ENCODE data around the gene PCK2. TPM values are rescaled to one million over a fixed set of nuclear protein-coding genes. Genes with fewer than 3 reads are reported as not detected.

PCK2 gene
- total RNA-seq, 1 donor from 2014 or later: 126 TPM

DNA sequence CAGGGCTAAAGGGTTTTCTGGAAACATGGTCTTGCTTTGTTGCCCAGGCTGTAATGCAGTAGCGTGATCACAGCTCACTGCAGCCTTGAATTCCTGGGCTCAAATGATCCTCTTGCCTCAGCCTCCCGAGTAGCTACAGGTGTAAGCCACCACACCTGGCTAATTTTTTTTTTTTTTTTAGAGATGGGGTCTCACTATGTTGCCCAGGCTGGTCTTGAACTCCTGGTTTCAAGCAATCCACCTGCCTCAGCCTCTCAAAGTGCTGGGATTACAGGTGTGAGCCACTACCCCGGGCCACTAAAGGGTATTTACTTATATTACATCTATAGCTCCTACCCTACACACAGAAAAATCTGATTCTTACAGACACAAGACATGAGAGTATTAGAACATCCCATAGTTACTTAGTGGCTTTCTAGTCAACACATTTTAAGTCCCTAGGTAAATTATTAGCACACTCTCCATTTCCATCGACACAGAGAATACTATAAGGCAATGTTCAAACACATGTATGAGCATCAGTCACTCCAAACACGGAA lies 14.3 kb downstream of the PCK2 start:
- TF ChIP-seq, protein P1, sequence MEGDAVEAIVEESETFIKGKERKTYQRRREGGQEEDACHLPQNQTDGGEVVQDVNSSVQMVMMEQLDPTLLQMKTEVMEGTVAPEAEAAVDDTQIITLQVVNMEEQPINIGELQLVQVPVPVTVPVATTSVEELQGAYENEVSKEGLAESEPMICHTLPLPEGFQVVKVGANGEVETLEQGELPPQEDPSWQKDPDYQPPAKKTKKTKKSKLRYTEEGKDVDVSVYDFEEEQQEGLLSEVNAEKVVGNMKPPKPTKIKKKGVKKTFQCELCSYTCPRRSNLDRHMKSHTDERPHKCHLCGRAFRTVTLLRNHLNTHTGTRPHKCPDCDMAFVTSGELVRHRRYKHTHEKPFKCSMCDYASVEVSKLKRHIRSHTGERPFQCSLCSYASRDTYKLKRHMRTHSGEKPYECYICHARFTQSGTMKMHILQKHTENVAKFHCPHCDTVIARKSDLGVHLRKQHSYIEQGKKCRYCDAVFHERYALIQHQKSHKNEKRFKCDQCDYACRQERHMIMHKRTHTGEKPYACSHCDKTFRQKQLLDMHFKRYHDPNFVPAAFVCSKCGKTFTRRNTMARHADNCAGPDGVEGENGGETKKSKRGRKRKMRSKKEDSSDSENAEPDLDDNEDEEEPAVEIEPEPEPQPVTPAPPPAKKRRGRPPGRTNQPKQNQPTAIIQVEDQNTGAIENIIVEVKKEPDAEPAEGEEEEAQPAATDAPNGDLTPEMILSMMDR (IDR thresholded peaks at IDR 0.05): no peak
- Mint-ChIP-seq H3K4me1 (ENCODE audit: low read depth) (peaks cover 14% of the 10 kb centered on the region), H3K27me3 (ENCODE audit: low read depth) (no peaks in the 10 kb centered on the region), H3K36me3 (ENCODE audit: low read depth) (peaks cover 7% of the 10 kb centered on the region), H3K4me3 (ENCODE audit: unreplicated experiment) (no peak overlapping the region), H3K27ac (ENCODE audit: unreplicated experiment) (peak overlapping the region; percentile 74), H3K9me3 (ENCODE audit: low read depth) (no peaks in the 10 kb centered on the region)
- no peak for DNase-seq (ENCODE audit: low spot score)

DNA sequence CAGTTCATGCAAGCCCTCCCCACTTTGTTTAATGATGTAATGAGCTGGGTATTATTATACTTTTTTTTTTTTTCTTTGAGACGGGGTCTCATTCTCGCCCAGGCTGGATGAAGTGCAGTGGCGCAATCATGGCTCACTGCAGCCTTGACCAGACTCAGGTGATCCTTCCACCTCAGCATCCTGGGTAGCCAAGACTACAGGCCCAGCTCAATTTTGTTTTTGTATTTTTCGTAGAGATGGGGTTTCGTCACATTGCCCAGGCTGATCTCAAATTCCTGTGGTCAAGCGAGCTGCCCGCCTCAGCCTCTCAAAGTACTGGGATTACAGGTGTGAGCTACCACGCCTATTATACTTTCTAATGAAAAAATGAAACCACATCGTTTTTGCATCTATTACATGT lies 15.9 kb downstream of the PCK2 start:
- no peak for DNase-seq (ENCODE audit: low spot score)
- Mint-ChIP-seq H3K27me3 (ENCODE audit: low read depth) (no peaks in the 10 kb centered on the region), H3K9me3 (ENCODE audit: low read depth) (no peaks in the 10 kb centered on the region), H3K4me1 (ENCODE audit: low read depth) (peaks cover 18% of the 10 kb centered on the region), H3K27ac (ENCODE audit: unreplicated experiment) (no peak overlapping the region), H3K4me3 (ENCODE audit: unreplicated experiment) (no peak overlapping the region), H3K36me3 (ENCODE audit: low read depth) (peaks cover 1% of the 10 kb centered on the region)
- TF ChIP-seq, protein P1 (IDR thresholded peaks at IDR 0.05): no peak

DNA sequence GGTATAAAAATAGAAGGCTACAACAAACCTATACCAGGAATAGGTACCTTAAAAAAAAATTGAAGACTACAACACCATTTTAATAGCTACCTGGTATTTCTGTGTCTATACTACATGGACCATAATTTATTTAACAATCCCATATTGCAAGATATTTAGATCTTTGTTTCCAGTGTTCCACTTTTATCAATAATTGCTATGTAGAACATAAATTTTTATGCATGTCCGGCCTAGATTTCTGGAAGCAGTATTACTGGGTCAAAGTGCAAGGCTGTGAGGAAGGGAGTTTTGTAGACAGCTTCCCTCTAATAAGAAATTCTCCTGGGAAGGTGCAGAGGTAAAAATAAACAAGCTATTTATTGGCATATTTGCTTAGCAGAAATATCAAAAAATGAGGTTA lies 16.4 kb downstream of the PCK2 start:
- H3K4me3 Mint-ChIP-seq (ENCODE audit: unreplicated experiment): no peak overlapping the region
- no peak for DNase-seq (ENCODE audit: low spot score)
- no peaks in the 10 kb centered on the region for H3K9me3 Mint-ChIP-seq (ENCODE audit: low read depth)
- TF ChIP-seq, protein P1 (IDR thresholded peaks at IDR 0.05): no peak
- no peaks in the 10 kb centered on the region for H3K36me3 Mint-ChIP-seq (ENCODE audit: low read depth)
- peaks cover 22% of the 10 kb centered on the region for H3K4me1 Mint-ChIP-seq (ENCODE audit: low read depth)
- no peak overlapping the region for H3K27ac Mint-ChIP-seq (ENCODE audit: unreplicated experiment)
- no peaks in the 10 kb centered on the region for H3K27me3 Mint-ChIP-seq (ENCODE audit: low read depth)

DNA sequence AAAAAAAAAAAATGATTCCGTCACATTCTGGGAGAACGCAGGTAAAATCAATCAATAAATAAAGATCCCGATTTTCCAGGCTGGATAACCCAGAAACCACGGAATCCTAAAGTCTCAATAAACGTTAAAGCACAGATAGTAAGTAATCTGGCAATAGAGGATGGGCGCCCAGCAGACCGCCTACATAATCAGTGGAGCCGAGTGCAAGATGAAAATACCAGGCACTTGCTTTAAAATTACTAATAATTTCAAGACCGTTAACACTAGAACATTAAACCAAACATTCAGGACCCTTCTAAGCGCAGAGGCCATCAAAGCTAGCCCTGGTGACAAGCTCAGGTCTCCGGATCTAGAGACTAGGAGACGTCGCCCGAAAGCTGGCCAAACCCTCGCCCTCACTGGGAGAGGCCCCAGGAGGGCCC lies 19.3 kb downstream of the PCK2 start:
- no peak for DNase-seq (ENCODE audit: low spot score)
- Mint-ChIP-seq H3K27ac (ENCODE audit: unreplicated experiment) (peak overlapping the region; percentile 99), H3K27me3 (ENCODE audit: low read depth) (no peaks in the 10 kb centered on the region), H3K4me3 (ENCODE audit: unreplicated experiment) (peak overlapping the region; percentile 93), H3K36me3 (ENCODE audit: low read depth) (peaks cover 5% of the 10 kb centered on the region), H3K9me3 (ENCODE audit: low read depth) (no peaks in the 10 kb centered on the region), H3K4me1 (ENCODE audit: low read depth) (peaks cover 28% of the 10 kb centered on the region)
- TF ChIP-seq, protein P1 (IDR thresholded peaks at IDR 0.05): no peak

DNA sequence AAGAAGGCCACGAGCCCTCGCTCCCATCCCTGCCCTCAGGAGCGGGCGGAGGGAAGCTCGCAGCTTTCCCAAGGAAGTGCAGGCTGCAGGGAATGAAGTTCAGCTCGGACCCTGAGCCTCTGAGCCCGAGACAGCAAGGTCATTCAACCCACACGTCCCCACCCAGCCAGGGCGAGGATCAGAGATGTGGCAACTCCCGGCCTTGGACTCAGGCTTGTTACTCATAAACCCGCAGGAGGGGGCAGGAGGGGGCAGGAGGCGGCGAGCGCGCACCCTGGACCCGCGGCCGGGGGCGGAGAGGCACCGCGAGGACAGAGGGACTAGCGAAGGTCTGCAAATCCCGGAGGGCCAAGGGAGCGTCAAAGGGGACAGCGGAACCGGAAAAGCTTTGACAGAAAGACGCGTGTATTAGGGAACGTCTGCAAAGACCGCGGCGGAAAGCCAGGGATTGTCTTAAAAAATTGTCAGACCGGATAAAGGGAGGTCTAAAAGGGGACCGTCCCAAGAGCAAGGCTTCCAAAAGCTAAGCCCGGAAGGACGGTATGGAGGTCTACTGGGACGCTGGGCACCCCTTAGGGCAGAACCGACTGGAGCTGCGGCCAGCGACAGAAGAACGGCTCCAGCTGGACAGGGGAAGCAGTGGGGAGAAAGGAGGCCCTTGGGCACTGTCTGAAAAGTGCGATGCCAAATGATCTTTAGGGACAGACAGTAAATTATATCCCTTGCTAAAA lies 19.9 kb downstream of the PCK2 start:
- Mint-ChIP-seq H3K36me3 (ENCODE audit: low read depth) (peaks cover 11% of the 10 kb centered on the region), H3K9me3 (ENCODE audit: low read depth) (no peaks in the 10 kb centered on the region), H3K4me1 (ENCODE audit: low read depth) (peaks cover 22% of the 10 kb centered on the region), H3K4me3 (ENCODE audit: unreplicated experiment) (peak overlapping the region; percentile 93), H3K27ac (ENCODE audit: unreplicated experiment) (peak overlapping the region; percentile 99), H3K27me3 (ENCODE audit: low read depth) (no peaks in the 10 kb centered on the region)
- TF ChIP-seq, protein P1 (IDR thresholded peaks at IDR 0.05): peak; percentile 29
- DNase-seq (ENCODE audit: low spot score): no peak

All from chondrocyte (in vitro differentiated cells).